ENCODE data around the gene SCP2.
"Not testable (repeated sequence)": the region's sequence is repeated elsewhere in the genome, so short reads cannot be mapped to it uniquely, and the experiment has no call there.

Gene SCP2

DNA sequence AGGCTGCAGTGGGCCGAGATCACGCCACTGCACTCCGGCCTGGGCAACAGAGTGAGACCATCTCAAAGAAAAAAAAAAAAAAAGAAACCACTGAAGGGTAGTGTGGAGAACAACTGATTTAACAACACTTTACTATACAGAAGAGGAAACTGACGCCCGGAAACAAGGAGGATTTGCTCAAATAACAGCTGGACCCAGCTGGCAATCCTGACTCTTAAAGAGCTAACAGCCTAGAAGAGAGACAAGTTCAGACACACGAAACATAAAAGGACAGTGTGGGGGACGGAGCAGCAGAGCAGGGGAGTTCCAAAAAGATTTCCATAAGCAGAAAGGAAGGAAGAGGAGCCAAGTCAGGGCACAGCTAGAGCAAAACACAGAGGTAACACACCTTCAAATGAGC is 9.9 kb upstream of the SCP2 start:
- DNase-seq (ENCODE audit: low spot score): no peak

DNA sequence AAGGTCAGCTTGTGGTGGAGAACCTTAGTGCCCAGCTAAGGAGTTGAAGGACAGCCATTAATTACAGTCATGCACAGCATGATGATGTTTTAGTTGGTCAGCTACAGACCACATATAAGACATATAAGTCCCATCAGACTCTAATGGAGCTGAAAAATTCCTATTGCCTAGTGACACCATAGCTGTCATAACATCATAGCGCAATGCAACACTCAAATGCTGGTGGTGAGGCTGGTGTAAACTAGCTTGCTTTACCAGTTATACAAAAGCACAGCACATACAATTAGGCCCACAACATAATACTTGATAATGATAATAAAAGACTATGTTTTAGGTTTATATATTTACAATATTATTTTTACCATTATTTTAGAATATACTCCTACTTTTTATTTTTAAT is 9.5 kb upstream of the SCP2 start:
- DNase-seq (ENCODE audit: low spot score): no peak

DNA sequence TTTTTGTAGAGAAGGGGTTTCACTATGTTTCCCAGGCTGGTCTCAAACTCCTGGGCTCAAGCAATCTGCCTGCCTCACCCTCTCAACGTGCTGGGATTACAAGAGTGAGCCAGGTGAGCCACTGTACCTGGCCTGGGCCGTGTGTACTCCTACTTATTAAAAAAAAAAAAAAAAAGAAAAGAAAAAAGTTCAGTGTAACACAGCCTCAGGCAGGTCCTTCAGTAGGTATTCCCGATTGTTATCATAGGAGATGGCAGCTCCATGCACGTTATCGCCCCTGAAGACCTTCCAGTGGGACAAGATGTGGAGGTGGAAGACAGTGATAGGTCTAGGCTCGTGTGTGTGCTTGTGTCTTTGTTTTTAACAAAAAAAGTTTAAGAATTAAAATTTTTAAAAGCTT is 8.9 kb upstream of the SCP2 start:
- DNase-seq (ENCODE audit: low spot score): no peak

DNA sequence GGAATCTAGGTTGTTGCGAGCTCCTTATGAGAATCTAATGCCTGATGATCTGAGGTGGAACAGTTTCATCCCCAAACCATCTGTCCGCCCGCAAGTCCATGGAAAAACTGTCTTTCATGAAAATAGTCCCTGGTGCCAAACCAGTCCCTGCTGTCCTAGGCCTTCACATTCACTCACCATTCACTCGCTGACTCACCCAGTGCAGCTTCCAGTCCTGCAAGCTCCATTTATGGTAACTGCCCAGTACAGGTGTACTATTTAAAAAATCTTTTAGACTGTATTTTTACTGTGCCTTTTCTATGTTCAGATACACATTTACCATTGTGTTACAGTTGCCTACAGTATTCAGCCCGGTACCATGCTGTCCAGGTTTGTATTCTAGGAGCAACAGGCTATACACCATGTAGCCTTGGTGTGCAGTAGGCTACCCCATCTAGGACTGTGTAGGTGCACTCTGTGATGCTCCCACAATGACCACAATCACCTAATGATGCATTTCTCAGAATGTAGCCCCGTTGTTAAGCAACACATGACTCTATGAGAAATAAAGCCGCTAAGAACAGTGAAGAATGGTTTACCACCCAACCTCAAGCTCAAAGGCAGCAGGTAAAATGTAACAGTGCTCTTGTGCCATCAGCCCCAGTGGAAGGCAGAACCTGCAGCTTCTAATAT is 7.9 kb upstream of the SCP2 start:
- no peak for DNase-seq (ENCODE audit: low spot score)

DNA sequence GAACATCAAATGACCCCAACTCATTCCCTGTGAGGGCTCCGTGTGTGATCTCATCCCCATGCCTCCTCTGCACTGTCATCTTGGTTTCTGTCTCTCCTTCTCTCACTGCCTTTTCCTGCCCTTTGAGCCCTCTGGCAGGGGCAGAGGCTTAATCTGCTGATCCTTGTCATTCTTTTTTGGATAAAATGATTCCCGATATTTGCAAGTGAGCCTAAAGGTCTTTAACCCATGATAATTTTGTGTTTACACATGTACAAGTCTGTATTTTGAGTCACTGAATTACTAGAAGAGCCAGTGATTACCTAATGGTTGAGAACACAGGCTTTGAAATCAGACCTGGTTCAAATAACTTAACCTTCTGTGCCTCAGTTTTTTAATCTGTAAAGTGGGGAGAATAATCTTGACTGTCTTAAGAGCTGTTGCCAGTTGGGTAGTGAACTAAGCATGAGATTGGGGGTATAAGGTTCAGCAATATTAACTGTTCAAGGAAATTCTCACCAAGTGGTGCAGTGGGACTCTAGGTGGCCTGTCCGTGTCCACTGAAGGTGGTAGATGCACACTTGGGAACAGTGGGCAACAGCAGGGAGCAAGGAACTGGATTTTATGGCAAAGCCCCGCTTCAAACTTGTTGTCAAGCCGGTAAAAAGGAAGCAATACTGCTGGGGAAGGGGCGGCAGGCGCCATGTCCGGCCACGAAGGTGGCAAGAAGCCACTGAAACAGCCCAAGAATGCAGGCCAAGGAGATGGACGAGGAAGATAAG is 7.2 kb upstream of the SCP2 start:
- DNase-seq (ENCODE audit: low spot score): no peak

DNA sequence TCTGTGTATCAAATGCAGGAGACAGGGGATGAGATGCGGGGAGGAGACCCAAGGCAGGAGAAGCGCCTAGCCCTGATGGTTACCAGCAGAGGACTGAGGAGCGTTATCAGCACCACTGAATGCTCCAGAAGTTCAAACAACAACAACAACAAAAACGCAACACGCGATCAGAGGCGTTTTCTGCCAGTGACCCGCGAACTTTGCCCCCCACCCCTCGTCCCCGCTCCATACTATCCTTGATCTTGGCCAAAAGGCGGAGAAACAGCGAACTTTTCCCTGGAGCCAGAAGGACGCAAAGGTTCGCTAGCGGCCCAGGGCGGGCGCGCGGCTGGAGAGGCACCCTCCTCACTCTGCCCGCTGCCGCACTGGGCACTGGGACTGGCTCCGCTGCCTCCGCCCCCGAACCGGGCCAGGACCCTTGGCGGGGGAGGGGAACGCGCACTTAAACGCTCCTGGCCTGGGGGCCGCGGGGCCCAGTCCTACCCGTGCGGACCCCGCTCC is 6.2 kb upstream of the SCP2 start:
- no peak for DNase-seq (ENCODE audit: low spot score)

DNA sequence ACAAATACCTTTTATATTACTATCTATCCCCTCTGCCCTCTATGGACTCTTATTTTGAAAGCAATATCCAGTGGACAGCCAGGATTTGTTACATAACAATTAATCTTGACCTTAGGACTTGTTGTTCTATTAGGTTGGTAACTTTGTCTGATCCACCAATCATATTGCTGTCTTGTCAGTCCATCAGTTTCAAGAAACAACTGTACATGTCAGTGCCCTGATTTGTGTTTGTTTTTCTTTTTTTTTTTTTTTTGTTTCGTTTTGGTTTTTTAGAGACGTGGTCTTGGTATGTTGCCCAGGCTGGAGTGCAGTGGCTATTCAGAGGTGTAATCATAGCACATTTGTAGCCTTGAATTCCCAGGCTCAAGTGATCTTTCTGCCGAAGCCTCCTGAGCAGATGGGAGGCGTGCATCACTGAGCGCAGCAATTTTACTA is 1.5 kb upstream of the SCP2 start:
- DNase-seq (ENCODE audit: low spot score): no peak

DNA sequence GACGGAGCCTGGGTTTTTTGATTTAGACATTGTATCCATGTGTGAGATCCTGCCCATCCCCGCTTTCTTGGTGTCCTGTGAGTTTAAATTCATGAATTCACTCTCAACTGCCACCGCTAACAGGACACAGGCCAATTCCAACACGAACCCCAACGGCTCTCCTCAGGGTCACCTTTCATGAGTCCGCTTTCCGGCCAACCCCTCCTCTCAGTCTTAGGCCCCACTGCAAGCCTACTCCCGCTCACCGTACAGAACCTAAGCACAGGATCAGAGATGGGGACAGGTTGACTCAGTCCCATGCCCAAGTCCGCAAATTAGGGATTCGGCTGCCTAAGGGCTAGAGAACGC is 238 bp upstream of the SCP2 start:
- no peak for DNase-seq (ENCODE audit: low spot score)

DNA sequence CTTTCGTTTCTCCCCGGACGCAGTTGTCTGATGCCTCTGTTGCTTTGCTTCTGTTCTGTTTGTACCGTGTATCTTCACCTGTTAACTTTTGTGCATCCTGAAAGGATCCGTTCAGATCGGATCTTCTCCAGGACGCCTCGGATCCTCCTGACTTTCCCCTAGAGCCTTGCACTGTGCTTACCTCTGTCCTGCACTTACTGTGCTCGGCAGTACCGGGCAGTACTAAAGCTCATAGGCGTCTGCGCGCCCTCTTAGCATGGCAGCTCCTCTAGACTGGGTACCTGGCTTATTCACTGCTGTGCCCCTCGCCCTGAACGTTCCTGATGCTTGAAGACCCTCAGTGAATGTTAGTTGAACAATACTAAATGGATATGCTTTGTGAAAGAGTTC is 934 bp downstream of the SCP2 start:
- no peak for DNase-seq (ENCODE audit: low spot score)

DNA sequence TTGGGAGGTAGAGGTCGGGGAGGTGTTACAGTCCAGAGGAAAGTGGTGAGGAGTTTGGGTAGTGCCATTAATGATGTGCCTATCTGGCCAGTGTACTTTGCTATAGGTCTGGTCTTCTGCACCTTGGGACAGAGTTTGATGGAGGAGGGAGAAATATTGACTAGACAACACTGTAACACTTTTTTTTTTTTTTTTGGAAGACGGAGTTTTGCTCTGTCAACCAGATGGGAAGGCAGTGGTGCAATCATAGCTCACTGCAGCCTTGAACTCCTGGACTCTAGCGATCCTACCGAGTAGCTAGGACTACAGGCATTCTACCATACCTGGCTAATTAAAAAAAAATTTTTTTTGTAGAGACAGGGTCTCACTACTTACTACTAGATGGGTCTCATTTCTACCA is 1.9 kb downstream of the SCP2 start:
- DNase-seq (ENCODE audit: low spot score): no peak

DNA sequence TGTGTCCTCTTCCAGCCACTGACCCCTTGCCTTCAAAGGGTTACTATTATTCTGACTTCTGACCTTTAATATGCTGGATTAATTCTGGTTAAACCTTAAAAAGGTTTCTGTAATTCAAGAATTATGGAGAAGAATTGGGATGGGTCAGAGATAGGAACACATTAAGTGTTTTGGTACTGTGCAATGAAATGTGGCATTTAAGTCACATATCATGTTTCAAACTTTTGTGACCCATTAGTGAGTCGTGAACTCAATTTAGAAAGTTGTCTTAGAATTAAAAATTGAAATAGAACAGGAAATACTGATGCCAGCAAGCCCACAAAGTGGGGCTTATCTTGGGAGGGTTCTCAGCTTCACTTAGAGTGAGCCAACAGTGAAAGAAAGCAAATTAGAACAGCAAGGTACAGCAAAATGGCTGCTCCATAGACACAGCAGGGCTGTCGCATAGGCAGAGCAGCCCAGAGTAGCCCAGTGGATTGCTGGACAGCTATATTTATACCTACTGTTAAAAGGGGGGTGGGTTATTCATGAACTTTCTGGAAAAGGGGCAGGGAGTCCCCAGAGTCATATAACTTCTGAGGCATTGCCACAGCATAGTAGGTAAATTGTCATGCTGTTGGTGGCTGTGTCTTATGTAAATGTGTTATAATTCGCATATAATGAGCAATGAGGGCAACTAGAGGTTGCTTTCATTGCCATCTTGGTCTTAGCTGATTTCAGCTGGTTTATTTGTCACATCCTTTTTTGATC is 10.5 kb downstream of the SCP2 start:
- no peak for DNase-seq (ENCODE audit: low spot score)

DNA sequence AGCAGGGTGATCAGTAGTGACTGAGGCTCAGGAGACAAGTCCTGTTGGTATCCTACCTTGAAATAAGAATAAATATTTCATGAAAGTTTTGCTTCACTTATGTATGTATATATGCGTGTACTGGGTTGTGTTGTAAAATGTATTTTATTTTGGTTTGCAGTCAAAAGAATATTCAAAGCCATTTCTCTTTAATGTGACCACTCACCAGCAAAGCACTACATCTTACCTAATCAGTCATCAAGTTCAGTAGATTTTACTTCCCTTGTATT is 11.0 kb downstream of the SCP2 start:
- DNase-seq (ENCODE audit: low spot score): no peak

DNA sequence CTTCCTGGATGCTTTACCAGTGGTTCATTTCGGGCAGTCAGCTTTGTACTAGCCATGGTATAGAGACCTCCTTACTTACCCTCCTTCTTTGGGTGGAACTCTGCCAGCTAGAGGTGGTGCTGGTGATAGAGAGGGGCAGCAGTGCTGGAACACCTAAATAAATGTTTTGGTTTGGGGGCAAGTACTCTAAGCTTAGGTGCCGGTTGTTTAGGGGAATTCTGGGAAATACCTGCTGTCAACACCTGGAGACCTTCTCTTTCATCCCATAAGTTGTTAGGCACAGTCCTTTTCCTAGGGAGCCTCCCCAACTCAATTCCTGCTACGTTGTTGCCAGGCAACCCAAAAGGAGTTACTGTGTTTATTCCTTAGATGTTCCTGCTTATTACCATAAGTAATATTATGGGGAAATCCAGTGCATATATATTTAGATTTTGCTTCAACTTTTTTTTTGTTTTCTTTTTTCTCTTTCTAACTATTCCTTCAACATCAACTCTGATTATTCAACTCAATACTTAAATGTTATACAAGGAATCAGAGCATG is 16.9 kb downstream of the SCP2 start:
- DNase-seq (ENCODE audit: low spot score): no peak

DNA sequence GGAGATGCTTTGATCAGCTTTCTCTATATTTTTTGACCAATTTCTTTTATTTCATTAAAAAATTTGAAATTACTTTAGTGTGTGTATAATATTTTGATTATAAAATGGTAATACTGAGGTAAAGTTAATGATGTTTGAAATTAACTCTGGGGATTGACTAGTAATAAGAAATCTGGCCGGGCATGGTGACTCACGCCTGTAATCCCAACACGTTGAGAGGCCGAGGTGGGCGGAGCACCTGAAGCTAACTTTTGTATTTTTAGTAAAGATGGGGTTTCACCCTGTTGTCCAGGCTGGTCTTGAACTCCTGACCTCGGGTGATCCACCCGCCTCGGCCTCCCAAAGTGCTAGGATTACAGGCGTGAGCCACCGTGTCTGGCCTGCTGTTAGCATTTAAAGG is 17.5 kb downstream of the SCP2 start:
- no peak for DNase-seq (ENCODE audit: low spot score)

DNA sequence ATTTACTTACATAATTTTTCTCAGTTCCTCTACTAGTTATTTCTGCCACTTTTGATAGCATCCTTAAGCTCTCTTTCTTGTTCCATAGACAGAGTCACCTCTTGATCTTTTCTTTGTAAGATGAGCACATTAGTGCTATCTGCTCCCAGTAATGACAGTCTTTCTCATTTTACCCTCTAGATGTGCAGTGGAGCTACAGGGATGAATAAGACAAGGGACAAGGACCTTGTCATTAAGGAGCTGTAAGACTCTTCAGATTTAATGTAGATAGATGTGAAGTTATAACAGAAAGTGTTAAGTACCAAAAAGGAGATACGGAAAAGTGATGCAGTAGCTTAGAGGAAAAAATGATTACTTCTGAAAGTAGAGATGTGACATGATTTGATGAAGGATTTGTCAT is 20.4 kb downstream of the SCP2 start:
- no peak for DNase-seq (ENCODE audit: low spot score)

DNA sequence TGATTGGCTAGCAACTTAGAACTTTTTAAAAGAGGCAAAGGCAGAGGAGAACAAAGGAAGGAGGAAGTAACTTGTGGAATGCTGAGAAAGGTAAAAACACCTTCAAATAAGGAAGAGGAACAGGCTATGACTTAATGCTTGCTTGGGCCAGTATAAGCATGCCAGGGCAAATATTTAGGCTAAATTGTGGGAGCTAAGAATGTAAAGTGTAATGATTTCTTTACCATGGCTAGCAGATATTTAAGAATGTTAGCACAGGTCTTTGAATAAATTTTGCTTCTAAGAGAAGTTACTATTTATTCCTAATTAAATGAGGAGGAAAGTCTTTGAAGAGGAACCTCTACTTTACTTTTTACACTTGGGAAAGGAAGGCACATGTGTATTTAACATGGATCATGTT is 22.5 kb downstream of the SCP2 start:
- DNase-seq (ENCODE audit: low spot score): not testable (repeated sequence)

DNA sequence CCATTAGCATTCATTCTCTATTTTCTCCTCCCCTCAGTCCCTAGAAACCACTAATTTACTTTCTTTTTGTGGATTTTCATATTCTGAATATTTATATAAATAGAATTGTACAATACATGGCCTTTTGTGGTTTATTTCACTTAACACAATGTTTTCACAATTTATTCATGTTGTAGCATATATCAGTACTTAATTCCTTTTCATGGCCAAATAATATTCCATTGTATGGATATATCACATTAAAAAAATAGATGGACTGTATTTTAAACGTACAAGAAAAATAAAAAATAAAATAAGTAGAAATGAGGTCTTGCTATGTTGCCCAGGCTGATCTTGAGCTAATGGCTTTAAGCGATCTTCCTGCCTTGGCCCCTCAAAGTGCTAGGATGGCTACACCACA is 25.0 kb downstream of the SCP2 start:
- no peak for DNase-seq (ENCODE audit: low spot score)

DNA sequence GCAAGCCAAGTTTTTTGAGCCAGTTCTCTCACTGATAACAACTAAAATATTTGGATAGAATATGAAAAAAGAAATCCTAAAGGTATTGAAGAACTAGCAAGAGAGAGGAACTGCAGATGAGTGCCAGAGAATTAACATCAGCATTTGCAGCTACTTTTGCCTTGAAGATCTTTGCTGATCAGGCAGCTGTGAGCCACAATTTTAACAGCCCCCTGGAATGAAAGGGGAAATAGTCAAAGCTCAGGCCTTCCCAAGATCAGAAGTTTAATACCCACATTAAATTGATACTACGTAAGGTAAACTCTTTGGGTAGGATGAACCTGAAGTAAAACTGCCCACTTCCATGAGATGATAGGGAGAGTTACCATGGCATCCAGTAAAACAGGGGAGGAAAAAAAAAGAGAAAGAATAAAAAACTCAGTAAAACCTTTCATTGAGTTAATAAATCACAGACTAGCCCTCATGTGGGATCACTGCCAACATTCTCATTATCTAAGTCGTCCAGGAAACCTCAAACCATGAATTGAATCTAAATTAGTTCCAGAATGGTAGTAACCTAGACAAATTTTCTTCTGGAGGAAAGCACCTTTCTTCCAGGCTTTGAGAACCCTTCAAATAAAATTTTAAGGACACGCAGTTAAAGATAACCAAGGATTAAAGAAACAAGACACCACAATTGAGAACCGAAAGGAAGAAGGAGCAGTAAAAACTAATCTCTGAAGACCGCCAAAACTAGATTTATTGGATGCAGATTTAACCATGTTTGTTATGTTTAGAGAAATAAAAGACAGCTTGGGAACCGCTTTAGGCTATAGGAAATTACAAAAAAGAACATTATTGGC is 28.3 kb downstream of the SCP2 start:
- DNase-seq (ENCODE audit: low spot score): no peak

DNA sequence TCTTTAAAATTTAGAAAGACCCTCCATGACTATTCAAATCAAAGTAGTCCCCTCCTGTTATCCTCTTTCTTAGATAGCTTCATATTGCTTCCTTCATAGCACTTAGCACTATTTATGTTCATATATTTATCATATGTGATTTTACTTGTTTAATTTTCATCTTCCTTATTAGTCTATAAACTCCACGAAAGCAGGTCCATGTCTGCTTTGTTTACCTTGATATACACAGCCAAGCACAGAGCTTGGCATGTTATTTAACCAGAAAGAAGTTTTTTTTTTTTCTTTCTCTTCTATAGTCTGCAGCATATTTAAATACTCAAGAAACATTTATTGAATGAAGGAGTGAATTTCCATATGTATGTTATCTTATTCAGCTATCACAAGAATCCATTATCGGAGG is 36.0 kb downstream of the SCP2 start:
- DNase-seq (ENCODE audit: low spot score): no peak

DNA sequence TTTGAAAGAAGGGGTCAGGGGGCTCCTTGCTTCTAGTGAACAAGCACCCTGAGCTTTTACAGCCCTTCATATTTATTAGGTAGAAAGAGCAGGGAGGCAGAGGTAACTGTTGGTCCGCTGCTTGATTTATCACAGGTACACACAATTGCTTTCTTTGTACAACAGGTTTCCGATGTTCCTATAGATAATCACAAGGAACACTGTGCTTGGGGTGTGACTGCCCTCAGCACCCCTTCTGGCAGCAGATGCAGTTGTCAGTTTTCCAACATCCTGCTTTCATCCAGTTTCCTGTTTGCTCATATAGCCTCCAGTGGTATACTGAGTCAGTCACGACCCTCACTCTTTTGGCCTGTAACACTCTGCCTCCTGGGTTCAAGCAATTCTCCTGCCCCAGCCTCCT is 40.6 kb downstream of the SCP2 start:
- DNase-seq (ENCODE audit: low spot score): no peak

DNA sequence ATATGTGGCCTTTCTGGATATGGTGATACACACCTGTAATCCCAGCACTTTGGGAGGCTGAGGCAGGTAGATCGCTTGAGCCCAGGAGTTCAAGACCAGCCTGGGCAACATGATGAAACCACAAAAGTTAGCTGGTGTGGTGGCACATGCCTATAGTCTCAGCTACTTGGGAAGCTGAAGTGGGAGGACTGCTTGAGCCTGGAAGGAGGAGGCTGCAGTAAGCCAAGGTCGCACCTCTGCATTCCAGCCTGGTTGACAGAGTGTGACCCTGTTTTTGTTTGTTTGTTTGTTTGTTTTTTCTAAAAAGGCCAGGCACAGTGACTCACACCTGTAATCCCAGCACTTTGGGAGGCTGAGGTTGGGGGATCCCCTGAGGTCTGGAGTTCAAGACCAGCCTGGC is 42.2 kb downstream of the SCP2 start:
- DNase-seq (ENCODE audit: low spot score): not testable (repeated sequence)

DNA sequence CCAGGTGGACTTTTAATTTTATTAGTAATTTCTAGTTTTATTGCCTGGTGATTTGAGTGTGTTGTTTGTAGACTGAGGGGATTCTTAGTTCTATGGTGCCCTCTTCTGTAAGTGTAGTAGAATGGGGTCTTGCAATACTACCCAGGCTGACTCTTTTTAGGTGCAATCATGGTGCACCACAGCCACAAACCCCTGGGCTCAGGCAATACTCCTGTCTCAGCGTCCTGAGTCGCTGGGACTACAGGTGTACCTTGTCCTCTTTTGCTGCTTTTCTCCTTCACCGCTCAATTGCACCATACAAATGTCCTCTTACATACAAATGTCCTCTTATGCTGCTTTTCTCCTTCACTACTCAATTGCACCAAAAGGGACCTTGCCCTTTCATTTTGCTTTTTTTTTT is 43.1 kb downstream of the SCP2 start:
- DNase-seq (ENCODE audit: low spot score): peak; percentile 41

All from NAMALWA (cell line).